H9 (cell line): Measurements from ENCODE around the gene DMTF1. TPM values are rescaled to one million over a fixed set of nuclear protein-coding genes. Genes with fewer than 3 reads are reported as not detected.

ENCODE experiments used
- DNase-seq: peaks from one replicate; pipeline ENCODE4 v3.0.0-alpha.2; 2017
- H2AFZ ChIP-seq: one replicate; pipeline ENCODE4 v1.6.1; 2013; ENCODE audit warnings: mild to moderate bottlenecking, low read length, control low read depth, moderate library complexity
- H2AK5ac ChIP-seq: 2 replicates; pipeline ENCODE4 v1.6.1; 2013; ENCODE audit warnings: low read length, control low read depth, mixed read lengths; ENCODE audit not compliant: insufficient read length
- H2BK120ac ChIP-seq: one replicate; pipeline ENCODE4 v1.6.1; 2013; ENCODE audit warnings: low read depth, mild to moderate bottlenecking, low read length, control low read depth, inconsistent platforms; ENCODE audit not compliant: poor library complexity, severe bottlenecking
- H2BK12ac ChIP-seq: 2 replicates; pipeline ENCODE4 v1.6.1; 2013; ENCODE audit warnings: low read length, control low read depth, mixed read lengths, low read depth; ENCODE audit not compliant: insufficient read length
- H2BK15ac ChIP-seq: 2 replicates; pipeline ENCODE4 v1.6.1; 2013; ENCODE audit warnings: low read depth, low read length, control low read depth
- H2BK20ac ChIP-seq: one replicate; pipeline ENCODE4 v1.6.1; 2013; ENCODE audit warnings: low read depth, mild to moderate bottlenecking, low read length, control low read depth, inconsistent platforms; ENCODE audit not compliant: poor library complexity, severe bottlenecking
- H2BK5ac ChIP-seq: 2 replicates; pipeline ENCODE4 v1.6.1; 2013; ENCODE audit warnings: low read length, control low read depth, mixed read lengths; ENCODE audit not compliant: insufficient read length
- H3K14ac ChIP-seq: 2 replicates; pipeline ENCODE4 v1.6.1; 2013; ENCODE audit warnings: low read length, control low read depth; ENCODE audit not compliant: insufficient read depth
- H3K18ac ChIP-seq: 2 replicates; pipeline ENCODE4 v1.6.1; 2013; ENCODE audit warnings: low read depth, mild to moderate bottlenecking, mixed read lengths, low read length, control low read depth; ENCODE audit not compliant: insufficient read length
- H3K23ac ChIP-seq: 2 replicates; pipeline ENCODE4 v1.6.1; 2013; ENCODE audit warnings: low read length, control low read depth, mixed read lengths, low read depth; ENCODE audit not compliant: insufficient read length
- H3K23me2 ChIP-seq: 2 replicates; pipeline ENCODE4 v1.6.1; 2013; ENCODE audit warnings: low read depth, mild to moderate bottlenecking, mixed read lengths, low read length, control low read depth; ENCODE audit not compliant: insufficient read length, poor library complexity, severe bottlenecking
- H3K27ac ChIP-seq: 2 replicates; pipeline ENCODE4 v1.5.1; 2013; ENCODE audit warnings: low read length, control low read depth, mixed read lengths, low read depth; ENCODE audit not compliant: insufficient read length
- H3K27me3 ChIP-seq: 2 replicates; pipeline ENCODE4 v1.6.1; 2013; ENCODE audit warnings: low read length, control low read depth, inconsistent platforms; ENCODE audit not compliant: insufficient read depth
- H3K4ac ChIP-seq: 2 replicates; pipeline ENCODE4 v1.6.1; 2013; ENCODE audit warnings: low read depth, mild to moderate bottlenecking, control low read depth, inconsistent platforms, low read length, moderate library complexity
- H3K4me1 ChIP-seq: 2 replicates; pipeline ENCODE4 v1.6.1; 2013; ENCODE audit warnings: low read length, control low read depth, inconsistent platforms; ENCODE audit not compliant: insufficient read depth
- H3K4me2 ChIP-seq: 2 replicates; pipeline ENCODE4 v1.6.1; 2013; ENCODE audit warnings: low read length, control low read depth, mixed read lengths; ENCODE audit not compliant: insufficient read length, insufficient read depth
- H3K56ac ChIP-seq: 2 replicates; pipeline ENCODE4 v1.6.1; 2013; ENCODE audit warnings: low read depth, mild to moderate bottlenecking, mixed read lengths, low read length, control low read depth; ENCODE audit not compliant: insufficient read length
- H3K79me1 ChIP-seq: 2 replicates; pipeline ENCODE4 v1.6.1; 2013; ENCODE audit warnings: low read depth, mild to moderate bottlenecking, moderate library complexity, low read length, control low read depth, inconsistent platforms; ENCODE audit not compliant: insufficient read depth, poor library complexity, severe bottlenecking
- H3K79me2 ChIP-seq: 2 replicates; pipeline ENCODE4 v1.6.1; 2013; ENCODE audit warnings: low read length, control low read depth, inconsistent platforms; ENCODE audit not compliant: insufficient read depth
- H3K9ac ChIP-seq: 2 replicates; pipeline ENCODE4 v1.6.1; 2013; ENCODE audit warnings: low read length, control low read depth, mixed read lengths; ENCODE audit not compliant: insufficient read length; ENCODE audit errors: extremely low read depth
- H3K9me3 ChIP-seq: one replicate; pipeline ENCODE4 v1.6.1; 2013; ENCODE audit warnings: low read depth, low read length, inconsistent platforms; ENCODE audit not compliant: control insufficient read depth
- H3T11ph ChIP-seq: one replicate; pipeline ENCODE4 v1.6.1; 2013; ENCODE audit warnings: mild to moderate bottlenecking, low read length, control low read depth, inconsistent platforms
- H4K20me1 ChIP-seq: one replicate; pipeline ENCODE4 v1.6.1; 2013; ENCODE audit not compliant: control insufficient read depth, insufficient read length, insufficient read depth
- H4K5ac ChIP-seq: 2 replicates; pipeline ENCODE4 v1.6.1; 2013; ENCODE audit warnings: low read depth, mild to moderate bottlenecking, mixed read lengths, low read length, control low read depth; ENCODE audit not compliant: insufficient read length
- H4K8ac ChIP-seq: replicated peaks from 2 replicates; pipeline ENCODE4 v1.6.1; 2013; ENCODE audit warnings: low read length, control low read depth, mixed read lengths, low read depth; ENCODE audit not compliant: insufficient read length
- H4K91ac ChIP-seq: 2 replicates; pipeline ENCODE4 v1.6.1; 2013; ENCODE audit warnings: low read depth, mild to moderate bottlenecking, moderate library complexity, mixed read lengths, low read length, control low read depth; ENCODE audit not compliant: insufficient read length
- H3K27ac Mint-ChIP-seq, 3 experiments: 2 replicates in 2 of 3; 3 replicates in 1 of 3; pipeline ENCODE4 v1.8.0; 2020 to 2021; ENCODE audit warnings: mixed read lengths in 3 of 3, mild to moderate bottlenecking in 1 of 3, moderate library complexity in 1 of 3
- H3K27me3 Mint-ChIP-seq: 2 replicates; pipeline ENCODE4 v1.8.0; 2021; ENCODE audit warnings: low read depth, mild to moderate bottlenecking, moderate library complexity, mixed read lengths
- H3K36me3 Mint-ChIP-seq, 3 experiments: 2 replicates in 2 of 3; 3 replicates in 1 of 3; pipeline ENCODE4 v1.8.0; 2020 to 2021; ENCODE audit warnings: low read depth in 3 of 3, mixed read lengths in 3 of 3; ENCODE audit not compliant: insufficient read depth in 1 of 3
- H3K4me1 Mint-ChIP-seq, 2 experiments: 2 replicates each; pipeline ENCODE4 v1.8.0; 2020; ENCODE audit warnings: mixed read lengths in 2 of 2
- H3K4me3 Mint-ChIP-seq, 2 experiments: 2 replicates in 1 of 2; 3 replicates in 1 of 2; pipeline ENCODE4 v1.8.0; 2020 to 2021; ENCODE audit warnings: mild to moderate bottlenecking in 2 of 2, mixed read lengths in 2 of 2, moderate library complexity in 1 of 2
- H3K9me3 Mint-ChIP-seq, 2 experiments: 2 replicates in 1 of 2; 3 replicates in 1 of 2; pipeline ENCODE4 v1.8.0; 2020; ENCODE audit warnings: mild to moderate bottlenecking in 2 of 2, mixed read lengths in 2 of 2, moderate library complexity in 1 of 2
- CTCF ChIP-seq: fragments of 200-600 bp; sonication (generic); conservative IDR thresholded peaks from 3 replicates; pipeline ENCODE4 v1.8.0; 2021; ENCODE audit warnings: antibody characterized with exemption, mild to moderate bottlenecking
- WGBS: extraction: QIAGEN DNeasy Blood & Tissue Kit; methylation state at CpG from one replicate; pipeline ENCODE4 v1.1.7; 2013; ENCODE audit warnings: missing lambda C conversion rate, low lambda C conversion rate, mixed read lengths; ENCODE audit not compliant: insufficient read length; ENCODE audit errors: extremely low coverage; 5-methylcytosine and 5-hydroxymethylcytosine counted together
- total RNA-seq: library from RNA; stranded (reverse); gene quantifications from 2 replicates; pipeline ENCODE4 v1.2.1, GENCODE V29; 2021

DMTF1 gene
- total RNA-seq, 1 experiment from 2014 or later = 111 TPM

DNA sequence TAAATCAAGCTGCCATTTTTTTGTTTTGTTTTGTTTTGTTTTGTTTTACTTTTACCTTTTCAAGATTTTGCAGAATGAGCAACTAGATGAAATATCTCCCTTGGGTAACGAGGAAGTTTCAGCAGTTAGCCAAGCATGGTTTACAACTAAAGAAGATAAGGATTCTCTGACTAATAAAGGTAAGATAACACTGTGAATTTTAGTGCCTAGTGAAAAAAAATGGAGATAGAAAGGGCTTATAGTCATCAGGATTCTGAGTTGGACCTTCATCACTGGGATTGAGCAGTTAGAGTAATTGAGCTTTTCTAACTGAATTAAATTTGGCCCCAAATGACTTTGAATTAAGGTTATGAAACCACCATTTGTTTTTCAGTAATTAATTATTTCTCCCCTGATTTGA lies 21.2 kb downstream of the DMTF1 start:
- DNase-seq = no peak
- H3K9me3 ChIP-seq = no peaks in the 10 kb centered on the region
- no peak overlapping the region for H4K5ac ChIP-seq
- no peaks in the 10 kb centered on the region for H3K9me3 Mint-ChIP-seq
- H3K23me2 ChIP-seq = no peaks in the 10 kb centered on the region
- H3K79me2 ChIP-seq = no peaks in the 10 kb centered on the region
- no peaks in the 10 kb centered on the region for H3K27me3 Mint-ChIP-seq
- H3K18ac ChIP-seq = no peak overlapping the region
- H3K36me3 Mint-ChIP-seq = peaks cover 34 to 86% (median 76%) of the 10 kb centered on the region in 3 experiments
- no peak overlapping the region for H3K14ac ChIP-seq
- no peak overlapping the region for H3T11ph ChIP-seq
- H2AK5ac ChIP-seq = no peak overlapping the region
- H2BK15ac ChIP-seq = no peak overlapping the region
- no peak overlapping the region for H3K27ac ChIP-seq
- H3K4ac ChIP-seq = no peak overlapping the region
- no peak overlapping the region for H3K4me3 Mint-ChIP-seq
- H3K9ac ChIP-seq = no peak overlapping the region
- no peak overlapping the region for H2AFZ ChIP-seq
- no peaks in the 10 kb centered on the region for H3K27me3 ChIP-seq
- no peak overlapping the region for H2BK120ac ChIP-seq
- WGBS = no CpG with 5 or more reads among the region's 1 CpG
- H3K4me1 ChIP-seq = no peaks in the 10 kb centered on the region
- H3K79me1 ChIP-seq = peaks cover 2% of the 10 kb centered on the region
- no peak overlapping the region for H2BK5ac ChIP-seq
- H3K4me1 Mint-ChIP-seq = no peaks in the 10 kb centered on the region
- no peaks in the 10 kb centered on the region for H4K20me1 ChIP-seq
- no peak for TF ChIP-seq CTCF
- H4K8ac ChIP-seq = no peak overlapping the region
- no peak overlapping the region for H3K4me2 ChIP-seq
- H4K91ac ChIP-seq = no peak overlapping the region
- H3K56ac ChIP-seq = no peak overlapping the region
- H2BK12ac ChIP-seq = no peak overlapping the region
- H3K27ac Mint-ChIP-seq = no peak overlapping the region; a peak in 1 of 7 replicates
- H2BK20ac ChIP-seq = no peak overlapping the region
- no peak overlapping the region for H3K23ac ChIP-seq
